K562 (cell line): ENCODE data around the gene PXK. TPM values are rescaled to one million over a fixed set of nuclear protein-coding genes. Genes with fewer than 3 reads are reported as not detected.
A peak's percentile ranks its signal among the peaks of the same experiment; 100 is the strongest.

Source experiments
- ARHGAP35 ChIP-seq: fragments of 450-650 bp; IDR thresholded peaks from 2 replicates; pipeline ENCODE4 v1.6.1; 2018; ENCODE audit not compliant: partially characterized antibody
- BCL6 ChIP-seq: fragments of 250-450 bp; sonication (Bioruptor Pico); IDR thresholded peaks from 2 replicates; pipeline ENCODE4 v1.4.0; 2020
- CCNT2 ChIP-seq: IDR thresholded peaks from 2 replicates; pipeline ENCODE4 v1.6.1; 2011; ENCODE audit warnings: borderline replicate concordance, low read depth, mild to moderate bottlenecking, moderate library complexity, mixed read lengths, low read length; ENCODE audit not compliant: insufficient read length; ENCODE audit errors: extremely low read depth
- DIDO1 ChIP-seq: fragments of 450-650 bp; IDR thresholded peaks from 2 replicates; pipeline ENCODE4 v1.6.1; 2016; ENCODE audit warnings: low read depth, missing biosample characterization, missing genetic modification characterization
- HCFC1 ChIP-seq: IDR thresholded peaks from 2 replicates; pipeline ENCODE4 v1.6.1; 2012; ENCODE audit warnings: low read depth, low read length, improper control_type of control experiment
- HDAC1 ChIP-seq, 2 experiments: fragments of 450-650 bp; IDR thresholded peaks; 2 replicates each; pipeline ENCODE4 v1.6.1; 2016 to 2017; ENCODE audit warnings: inconsistent platforms in 1 of 2, mild to moderate bottlenecking in 1 of 2, moderate library complexity in 1 of 2
- HDAC8 ChIP-seq: fragments of 450-650 bp; IDR thresholded peaks from 2 replicates; pipeline ENCODE4 v1.6.1; 2016; ENCODE audit warnings: mild to moderate bottlenecking, missing genetic modification characterization, moderate library complexity, missing compliant biosample characterization
- IRF2 ChIP-seq: sonication (generic); formaldehyde crosslinking; IDR thresholded peaks from 2 replicates; pipeline ENCODE4 v1.8.1; 2022; ENCODE audit warnings: mild to moderate bottlenecking, missing genetic modification reagents
- LCOR ChIP-seq: sonication (generic); formaldehyde crosslinking; IDR thresholded peaks from 2 replicates; pipeline ENCODE4 v1.8.0; 2022; ENCODE audit warnings: mild to moderate bottlenecking, missing genetic modification reagents
- MAX ChIP-seq: sonication (generic); formaldehyde crosslinking; IDR thresholded peaks from 2 replicates; pipeline ENCODE4 v1.9.0; 2022; ENCODE audit warnings: mild to moderate bottlenecking, missing genetic modification reagents
- MLX ChIP-seq, 2 experiments: fragments of 450-650 bp in 1 of 2; sonication (generic) in 1 of 2; formaldehyde crosslinking; conservative IDR thresholded peaks; 2 replicates each; pipeline versions ENCODE4 v1.4.0 to v1.8.1; 2020 to 2022; ENCODE audit warnings: mild to moderate bottlenecking in 1 of 2, missing genetic modification reagents in 1 of 2
- NR2C1 ChIP-seq, 2 experiments: fragments of 450-650 bp; IDR thresholded peaks; 2 replicates each; pipeline ENCODE4 v1.6.1; 2017; ENCODE audit warnings: mild to moderate bottlenecking in 2 of 2, antibody characterized with exemption in 1 of 2, inconsistent platforms in 1 of 2, missing compliant biosample characterization in 1 of 2, missing genetic modification characterization in 1 of 2
- POLR2H ChIP-seq: IDR thresholded peaks from 2 replicates; pipeline ENCODE4 v1.6.1; 2016; ENCODE audit warnings: missing genetic modification characterization, low read depth, mild to moderate bottlenecking, control low read depth, missing compliant biosample characterization, moderate library complexity
- PRPF4 ChIP-seq: fragments of 200-400 bp; formaldehyde crosslinking; IDR thresholded peaks from one replicate; pipeline ENCODE4 v1.6.1; 2017; ENCODE audit warnings: low read length, low read depth, mild to moderate bottlenecking; ENCODE audit not compliant: insufficient read depth, poor library complexity, severe bottlenecking
- RERE ChIP-seq: sonication (generic); formaldehyde crosslinking; IDR thresholded peaks from 2 replicates; pipeline ENCODE4 v1.8.0; 2023; ENCODE audit warnings: missing genetic modification reagents, mild to moderate bottlenecking, borderline replicate concordance
- RFX7 ChIP-seq: fragments of 250-450 bp; sonication (Bioruptor Pico); IDR thresholded peaks from 2 replicates; pipeline ENCODE4 v1.5.1; 2021; ENCODE audit warnings: mild to moderate bottlenecking
- SIN3A ChIP-seq, 2 experiments: fragments of 150-350 bp in 1 of 2; IDR thresholded peaks; 2 replicates each; pipeline ENCODE4 v1.6.1; 2011 to 2016; ENCODE audit warnings: borderline replicate concordance in 2 of 2, low read depth in 2 of 2, low read length in 2 of 2, mild to moderate bottlenecking in 2 of 2, moderate library complexity in 2 of 2; ENCODE audit not compliant: control insufficient read depth in 1 of 2
- THRB ChIP-seq: fragments of 450-650 bp; formaldehyde crosslinking; conservative IDR thresholded peaks from 2 replicates; pipeline ENCODE4 v1.4.0; 2022; ENCODE audit warnings: mild to moderate bottlenecking, missing genetic modification characterization
- XRCC4 ChIP-seq: IDR thresholded peaks from one replicate; pipeline ENCODE4 v1.6.1; 2011; ENCODE audit not compliant: insufficient read depth, insufficient read length; ENCODE audit errors: extremely low read depth
- polyA plus RNA-seq, 8 experiments: library from polyadenylated mRNA; depleted of rRNA in 4 of 8; stranded (reverse) in 5 of 8; unstranded in 3 of 8; fragments of >200 nt; fragmentation: Nextera tagmentation in 2 of 8; fragmentation: Illumina TruSeq in 1 of 8; extraction: Ambion mirVana in 2 of 8; extraction: Trizol in 1 of 8; gene quantifications; 2 replicates each; pipeline versions ENCODE4 v1.2.1 to v1.2.3, GENCODE V29; 2011 to 2014; ENCODE audit warnings: inconsistent platforms in 1 of 8, missing spikeins in 1 of 8
- total RNA-seq, 7 experiments: library from RNA; depleted of rRNA in 6 of 7; stranded (reverse); fragments of >200 nt in 6 of 7; fragmentation: Illumina TruSeq in 2 of 7; extraction: Trizol in 2 of 7; gene quantifications; 2 replicates each; pipeline versions ENCODE4 v1.2.1 to v1.2.3, GENCODE V29; 2011 to 2021; ENCODE audit warnings: low replicate concordance in 1 of 7

Gene PXK
- total and polyA plus RNA-seq, 9 of the 15 experiments (the other 6 are each of a cell fraction or from before 2014, with no cell fraction given) = 3.3 to 19.9 (median 11.3) TPM

GRCh38 chr3:58433400-58434167 lies 100.9 kb downstream of the PXK start, which contains the start of gene PDHB (continued):
- TF ChIP-seq NR2C1 (IDR thresholded peaks at IDR 0.05) = no peak
- no peak for TF ChIP-seq NR2C1 (tag; IDR thresholded peaks at IDR 0.05)
- TF ChIP-seq PRPF4 = no peak
- no peak for TF ChIP-seq RERE (CRISPR knock-in tag)
- TF ChIP-seq MLX (CRISPR knock-in tag; conservative IDR thresholded peaks at IDR 0.05) = peak in 1 of 2 experiments; percentile 72; a peak in 1 of 4 replicates
- TF ChIP-seq CCNT2 = peak; percentile 13
- TF ChIP-seq HDAC1 (IDR thresholded peaks at IDR 0.05) = no peak; a peak in 2 of 4 replicates
- no peak for TF ChIP-seq HDAC8 (tag)
- no peak for TF ChIP-seq RFX7
- 0 out of 2 replicates have a peak, but pooled peaks have one; percentile 36 for TF ChIP-seq POLR2H (tag)
- no peak for TF ChIP-seq BCL6 (CRISPR knock-in tag)
- 0 out of 2 replicates have a peak, but pooled peaks have one; percentile 71 for TF ChIP-seq LCOR
- TF ChIP-seq SIN3A (IDR thresholded peaks at IDR 0.05; ENCODE audit: borderline replicate concordance in 2 of 2, control insufficient read depth in 1 of 2, low read depth in 2 of 2, low read length in 2 of 2) = peak; percentile 31 to 58; a peak in 1 of 4 replicates
- TF ChIP-seq XRCC4 = no peak
- no peak for TF ChIP-seq THRB (CRISPR knock-in tag)
- no peak for TF ChIP-seq IRF2
- TF ChIP-seq DIDO1 (tag) = no peak
- TF ChIP-seq MAX (CRISPR knock-in tag) = peak; percentile 84
- TF ChIP-seq HCFC1 = peak; percentile 44; the same call in 1 of the 2 replicates
- TF ChIP-seq ARHGAP35 = no peak
